HEK293T (cell line): ENCODE results near the gene GIGYF2.

Experiments
- ARNT ChIP-seq: fragments of 450-650 bp; IDR thresholded peaks from 2 replicates; pipeline ENCODE4 v1.6.1; 2017; ENCODE audit warnings: mild to moderate bottlenecking
- BHLHE40 ChIP-seq: fragments of 450-650 bp; IDR thresholded peaks from 2 replicates; pipeline ENCODE4 v1.6.1; 2016; ENCODE audit warnings: mild to moderate bottlenecking, moderate library complexity, borderline replicate concordance
- FOXK2 ChIP-seq: fragments of 450-650 bp; IDR thresholded peaks from 2 replicates; pipeline ENCODE4 v1.6.1; 2016; ENCODE audit warnings: mild to moderate bottlenecking
- FOXM1 ChIP-seq: fragments of 450-650 bp; IDR thresholded peaks from 2 replicates; pipeline ENCODE4 v1.6.1; 2017; ENCODE audit warnings: mild to moderate bottlenecking, borderline replicate concordance
- HDGF ChIP-seq: fragments of 450-650 bp; IDR thresholded peaks from 2 replicates; pipeline ENCODE4 v1.6.1; 2017; ENCODE audit warnings: antibody characterized with exemption, borderline replicate concordance
- L3MBTL2 ChIP-seq: fragments of 450-650 bp; conservative IDR thresholded peaks from 2 replicates; pipeline ENCODE4 v1.6.1; 2016; ENCODE audit warnings: mild to moderate bottlenecking
- PKNOX1 ChIP-seq: fragments of 450-650 bp; IDR thresholded peaks from 2 replicates; pipeline ENCODE4 v1.6.1; 2016
- SUZ12 ChIP-seq: fragments of 450-650 bp; IDR thresholded peaks from 2 replicates; pipeline ENCODE4 v1.6.1; 2016; ENCODE audit warnings: mild to moderate bottlenecking
- TARDBP ChIP-seq: fragments of 450-650 bp; IDR thresholded peaks from 2 replicates; pipeline ENCODE4 v1.6.1; 2016

- TF ChIP-seq ARNT (no peak), L3MBTL2 (no peak), BHLHE40 (no peak), FOXK2 (no peak), TARDBP (no peak), HDGF (no peak), FOXM1 (no peak), PKNOX1 (no peak), SUZ12 (no peak)
Measured at GRCh38 chr2:232773815-232774214, 76.7 kb downstream of the GIGYF2 start.
